ENCODE results near the gene KPNA6.

The KPNA6 gene

DNA sequence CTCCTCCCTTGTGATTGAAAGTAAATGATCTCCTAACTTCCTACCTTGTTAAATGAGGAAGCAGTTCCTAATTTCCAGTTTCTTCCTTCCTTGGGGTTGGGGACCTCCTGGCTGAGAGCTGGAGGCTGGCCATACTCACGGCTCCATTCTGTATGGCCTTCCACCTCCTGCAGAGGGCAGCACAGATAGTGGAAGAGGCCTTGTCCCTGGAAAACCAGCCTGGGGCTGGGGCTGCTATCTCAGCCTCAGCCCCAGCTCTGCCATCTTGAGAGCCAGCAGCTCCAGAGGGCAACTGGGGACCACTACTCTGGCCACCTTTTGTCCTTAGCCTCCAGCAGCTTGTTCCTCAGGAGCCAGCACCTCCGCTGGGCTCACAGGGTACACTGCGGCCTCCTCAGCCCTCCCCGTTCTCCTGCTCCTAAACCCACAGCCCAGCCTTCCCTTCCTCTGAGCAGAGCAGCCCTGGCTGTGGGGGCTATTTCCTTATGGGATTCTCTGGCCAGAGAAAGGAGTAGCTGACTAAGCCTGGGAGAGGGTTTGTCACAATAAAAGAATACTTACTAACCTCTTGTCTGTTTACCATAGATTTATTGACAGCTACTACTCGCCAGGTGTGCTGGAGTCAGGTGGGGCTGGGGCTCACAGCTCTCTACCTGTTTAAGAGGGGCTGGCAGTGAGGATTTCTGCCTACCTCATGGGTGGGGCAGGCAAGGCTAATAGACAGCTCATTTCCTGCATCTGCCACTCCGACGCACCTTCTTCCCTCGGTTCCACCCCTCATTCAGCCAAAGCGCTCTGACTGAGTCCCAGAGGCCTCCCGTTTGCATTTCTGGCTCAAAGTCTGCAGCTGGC is 108.0 kb downstream of the KPNA6 start:
- peak; percentile 26 to 55 (median 43) for DNase-seq (ENCODE audit: low read depth in 2 of 3, low spot score in 1 of 3)

GRCh38 chr1:32216566-32216965 is 108.7 kb downstream of the KPNA6 start:
- no peak for DNase-seq (ENCODE audit: low read depth in 2 of 3, low spot score in 1 of 3)

GRCh38 chr1:32219022-32219421 is 111.2 kb downstream of the KPNA6 start:
- no peak for DNase-seq (ENCODE audit: low read depth in 2 of 3, low spot score in 1 of 3)

GRCh38 chr1:32220746-32221580 is 113.1 kb downstream of the KPNA6 start:
- no peak for DNase-seq (ENCODE audit: low read depth in 2 of 3, low spot score in 1 of 3)

DNA sequence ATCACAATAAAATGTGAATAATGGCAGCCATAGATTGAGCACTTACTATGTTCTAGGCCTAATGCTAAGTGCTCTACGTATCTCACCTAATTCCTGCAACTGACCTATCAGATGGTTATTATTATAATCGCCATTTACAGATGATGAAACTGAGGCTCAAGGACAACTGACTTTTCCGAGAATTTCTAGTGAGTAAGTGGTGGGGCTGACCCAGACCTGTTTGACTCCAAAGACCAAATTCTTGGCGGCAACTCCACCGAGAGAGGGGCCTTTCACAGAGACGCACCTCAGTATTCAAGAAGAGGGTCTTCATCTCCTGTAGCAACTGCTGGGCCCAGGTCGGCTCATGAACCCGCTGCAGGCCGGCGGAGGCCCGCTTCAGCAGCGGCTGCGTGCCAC is 113.7 kb downstream of the KPNA6 start:
- DNase-seq (ENCODE audit: low read depth in 2 of 3, low spot score in 1 of 3): no peak

DNA sequence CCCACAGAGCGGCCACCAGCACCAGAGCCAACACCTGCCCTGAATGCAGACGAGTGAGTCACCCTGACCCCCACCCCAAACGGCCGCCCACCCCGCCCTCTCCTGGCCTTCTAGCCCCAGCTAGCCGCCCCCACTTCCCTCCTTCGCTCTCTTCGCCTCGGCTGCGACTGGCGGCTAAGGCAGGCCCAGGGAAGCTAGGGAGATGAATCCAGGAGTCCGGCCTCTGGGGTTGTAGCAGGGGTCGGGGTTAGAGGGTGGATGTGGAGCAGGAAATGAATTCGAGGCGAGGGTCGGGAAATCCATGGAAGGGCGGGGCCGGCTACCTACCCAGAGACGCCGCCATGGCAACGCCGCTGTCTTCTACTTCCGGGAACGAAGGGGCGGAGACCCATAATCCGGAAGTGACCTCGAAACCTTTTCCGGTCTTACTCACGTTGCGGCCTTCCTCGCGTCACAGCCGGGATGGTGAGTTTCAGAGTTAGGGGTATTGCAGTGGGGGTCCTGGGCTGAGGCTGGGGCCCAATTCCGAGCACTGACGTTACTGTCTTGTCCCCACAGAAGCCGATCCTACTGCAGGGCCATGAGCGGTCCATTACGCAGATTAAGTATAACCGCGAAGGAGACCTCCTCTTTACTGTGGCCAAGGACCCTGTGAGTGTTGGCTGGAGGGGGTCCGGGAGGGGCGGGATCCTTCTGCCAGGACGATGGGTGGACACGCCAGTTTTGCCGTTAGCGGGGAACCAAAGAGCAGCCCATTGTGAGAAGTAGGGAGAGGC is 114.3 kb downstream of the KPNA6 start, which contains the start of the genes EIF3I and TMEM234:
Gene EIF3I (plus strand): TSS at position 428 of the 776 bp plus-strand sequence. CDS start 35 bp downstream, at position 463.
Gene TMEM234 (minus strand): TSS at position 374 of the 776 bp plus-strand sequence. CDS start 31 bp downstream, at position 343.
- DNase-seq (ENCODE audit: low read depth in 2 of 3, low spot score in 1 of 3): peak; percentile 82 to 91 (median 87)

DNA sequence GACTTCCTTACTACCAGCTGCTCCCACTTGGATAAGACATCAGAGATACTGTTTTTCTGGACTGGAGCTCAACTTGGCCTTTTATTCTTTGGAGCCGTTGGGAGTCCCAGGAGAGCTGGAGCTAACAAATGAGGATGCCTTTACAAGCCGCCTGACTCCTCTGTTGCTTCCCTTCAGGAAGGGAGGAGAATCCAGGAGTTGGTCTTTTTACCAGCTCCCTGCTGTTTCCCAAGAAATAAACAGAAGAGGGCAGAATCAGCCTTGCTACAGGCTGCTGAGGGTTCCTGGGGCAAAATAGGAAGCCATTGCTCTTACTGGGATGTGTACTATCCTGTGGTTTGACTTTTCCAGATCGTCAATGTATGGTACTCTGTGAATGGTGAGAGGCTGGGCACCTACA is 115.8 kb downstream of the KPNA6 start:
- no peak for DNase-seq (ENCODE audit: low read depth in 2 of 3, low spot score in 1 of 3)

DNA sequence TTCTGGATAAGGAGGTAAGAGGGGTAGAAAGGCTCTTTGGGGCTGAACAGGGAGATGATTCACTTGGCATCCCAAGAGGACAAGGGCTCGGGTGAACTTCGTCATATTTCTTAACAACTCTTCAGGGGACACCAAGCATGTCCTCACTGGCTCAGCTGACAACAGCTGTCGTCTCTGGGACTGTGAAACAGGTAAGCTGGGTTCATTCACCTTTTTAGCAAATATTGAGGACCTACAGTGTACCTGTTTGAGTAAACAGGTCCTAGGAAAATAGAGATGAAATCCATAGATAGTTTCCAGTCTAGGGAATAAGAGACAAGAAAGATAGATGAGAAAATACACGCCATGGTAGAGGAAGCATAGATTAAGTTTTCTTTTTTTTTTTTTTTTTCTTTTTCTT is 116.4 kb downstream of the KPNA6 start:
- no peak for DNase-seq (ENCODE audit: low read depth in 2 of 3, low spot score in 1 of 3)
